GM23338 (cell line): ENCODE results near the gene KRTAP19-1. TPM values are rescaled to one million over a fixed set of nuclear protein-coding genes. Genes with fewer than 3 reads are reported as not detected.

Experiments
- ATAC-seq: fragments of 200-7000 bp; cut with Tn5 transposase; 3 replicates; pipeline ENCODE4 v1.9.1; 2020
- DNase-seq: peaks from one replicate; pipeline ENCODE4 v3.0.0-alpha.2; 2015; ENCODE audit warnings: low spot score
- H2AFZ ChIP-seq: fragments of 200-600 bp; sonication (generic); 2 replicates; pipeline ENCODE4 v1.8.0; 2016; ENCODE audit warnings: antibody characterized with exemption, mild to moderate bottlenecking, moderate library complexity
- H3F3A ChIP-seq: fragments of 200-600 bp; sonication (generic); replicated peaks from 2 replicates; pipeline ENCODE4 v1.8.0; 2017; ENCODE audit warnings: antibody characterized with exemption, mixed run types, low read depth
- H3K27ac ChIP-seq: fragments of 200-600 bp; sonication (generic); 2 replicates; pipeline ENCODE4 v1.6.1; 2016; ENCODE audit warnings: low read depth
- H3K27me3 ChIP-seq: fragments of 200-600 bp; sonication (generic); 2 replicates; pipeline ENCODE4 v1.8.0; 2016; ENCODE audit warnings: mild to moderate bottlenecking, mixed run types, moderate library complexity; ENCODE audit not compliant: insufficient read depth
- H3K36me3 ChIP-seq: fragments of 200-600 bp; sonication (generic); 2 replicates; pipeline ENCODE4 v1.8.0; 2016; ENCODE audit warnings: mild to moderate bottlenecking; ENCODE audit not compliant: insufficient read depth
- H3K4me1 ChIP-seq: fragments of 200-600 bp; sonication (generic); 2 replicates; pipeline ENCODE4 v1.8.0; 2016; ENCODE audit warnings: mild to moderate bottlenecking, moderate library complexity; ENCODE audit not compliant: insufficient read depth
- H3K4me2 ChIP-seq: fragments of 200-600 bp; sonication (generic); 2 replicates; pipeline ENCODE4 v1.7.1; 2017; ENCODE audit warnings: mixed run types
- H3K4me3 ChIP-seq: fragments of 200-600 bp; sonication (generic); 2 replicates; pipeline ENCODE4 v1.6.1; 2016; ENCODE audit warnings: mixed run types
- H3K79me2 ChIP-seq: fragments of 200-600 bp; sonication (generic); replicated peaks from 2 replicates; pipeline ENCODE4 v1.8.0; 2017; ENCODE audit warnings: mild to moderate bottlenecking; ENCODE audit not compliant: insufficient read depth
- H3K9me2 ChIP-seq: fragments of 200-600 bp; sonication (generic); 2 replicates; pipeline ENCODE4 v1.8.0; 2017; ENCODE audit not compliant: insufficient read depth
- H4K20me1 ChIP-seq: fragments of 200-600 bp; sonication (generic); replicated peaks from 2 replicates; pipeline ENCODE4 v1.8.0; 2017; ENCODE audit warnings: mild to moderate bottlenecking; ENCODE audit not compliant: insufficient read depth
- H3K27ac Mint-ChIP-seq: 2 replicates; pipeline ENCODE4 v1.8.0; 2020; ENCODE audit warnings: inconsistent platforms, mild to moderate bottlenecking, moderate library complexity, mixed read lengths
- H3K27me3 Mint-ChIP-seq: 3 replicates; pipeline ENCODE4 v1.8.0; 2022; ENCODE audit warnings: low read depth, mild to moderate bottlenecking, moderate library complexity, mixed read lengths, inconsistent platforms; ENCODE audit not compliant: insufficient read depth, poor library complexity
- H3K36me3 Mint-ChIP-seq: 3 replicates; pipeline ENCODE4 v1.8.0; 2021; ENCODE audit warnings: low read depth, mild to moderate bottlenecking, inconsistent platforms, moderate library complexity, mixed read lengths
- H3K4me1 Mint-ChIP-seq: 3 replicates; pipeline ENCODE4 v1.8.0; 2020; ENCODE audit warnings: mild to moderate bottlenecking, inconsistent platforms, mixed read lengths
- H3K4me3 Mint-ChIP-seq: 3 replicates; pipeline ENCODE4 v1.8.0; 2021; ENCODE audit warnings: moderate library complexity, mild to moderate bottlenecking, inconsistent platforms, mixed read lengths
- H3K9me3 Mint-ChIP-seq: 3 replicates; pipeline ENCODE4 v1.8.0; 2020; ENCODE audit warnings: moderate library complexity, mild to moderate bottlenecking, inconsistent platforms, mixed read lengths
- EZH2 ChIP-seq: fragments of 200-600 bp; sonication (generic); IDR thresholded peaks from one replicate; pipeline ENCODE4 v1.8.0; 2017; ENCODE audit warnings: antibody characterized with exemption, mild to moderate bottlenecking, low read depth; ENCODE audit not compliant: unreplicated experiment
- EZH2phosphoT487 ChIP-seq: fragments of 200-600 bp; sonication (generic); IDR thresholded peaks from one replicate; pipeline ENCODE4 v1.8.1; 2018; ENCODE audit warnings: antibody characterized with exemption; ENCODE audit not compliant: unreplicated experiment
- JUNB ChIP-seq: IDR thresholded peaks from one replicate; pipeline ENCODE4 v1.6.1; 2016; ENCODE audit warnings: antibody characterized with exemption; ENCODE audit not compliant: unreplicated experiment
- POLR2AphosphoS5 ChIP-seq: IDR thresholded peaks from 2 replicates; pipeline ENCODE4 v1.6.1; 2016; ENCODE audit warnings: antibody characterized with exemption, low read depth
- STAT1 ChIP-seq: IDR thresholded peaks from one replicate; pipeline ENCODE4 v1.6.1; 2016; ENCODE audit warnings: antibody characterized with exemption; ENCODE audit not compliant: unreplicated experiment
- ZNF114 ChIP-seq: fragments of 250-450 bp; sonication (Bioruptor Pico); IDR thresholded peaks from 2 replicates; pipeline ENCODE4 v1.5.0; 2020; ENCODE audit warnings: mild to moderate bottlenecking, moderate library complexity
- ZNF331 ChIP-seq: fragments of 250-450 bp; sonication (Bioruptor Pico); IDR thresholded peaks from 2 replicates; pipeline ENCODE4 v1.5.0; 2020; ENCODE audit warnings: low read depth, mild to moderate bottlenecking, moderate library complexity
- long read RNA-seq: library from polyadenylated mRNA; unstranded; transcript quantifications from one replicate; pipeline ENCODE4 v2.0.0, GENCODE V29; 2020; ENCODE audit not compliant: unreplicated experiment
- polyA plus RNA-seq: library from polyadenylated mRNA; unstranded; fragments of >200 nt; fragmentation: Nextera tagmentation; extraction: Ambion mirVana; gene quantifications from 2 replicates; pipeline ENCODE4 v1.2.1, GENCODE V29; 2016
- total RNA-seq: library from RNA; depleted of rRNA; stranded (reverse); fragments of >200 nt; shearing (Covaris generic); gene quantifications from 2 replicates; pipeline ENCODE4 v1.2.3, GENCODE V29; 2014; rRNA removed
- TF ChIP-seq, protein P1 (sequence below), 2 experiments: fragments of 200-600 bp in 1 of 2; sonication (generic) in 1 of 2; conservative IDR thresholded peaks; 2 replicates each; pipeline versions ENCODE4 v1.5.1 to v1.6.1; 2016 to 2017; ENCODE audit warnings: antibody characterized with exemption in 2 of 2, low read depth in 2 of 2, mild to moderate bottlenecking in 2 of 2, moderate library complexity in 1 of 2
- TF ChIP-seq, protein P2 (sequence below): IDR thresholded peaks from one replicate; pipeline ENCODE4 v1.6.1; 2018; ENCODE audit warnings: antibody characterized with exemption; ENCODE audit not compliant: unreplicated experiment

KRTAP19-1 gene
- total RNA-seq = not detected in 2 replicates
- polyA plus RNA-seq = not detected in 2 replicates
- long read RNA-seq = 0 reads

DNA sequence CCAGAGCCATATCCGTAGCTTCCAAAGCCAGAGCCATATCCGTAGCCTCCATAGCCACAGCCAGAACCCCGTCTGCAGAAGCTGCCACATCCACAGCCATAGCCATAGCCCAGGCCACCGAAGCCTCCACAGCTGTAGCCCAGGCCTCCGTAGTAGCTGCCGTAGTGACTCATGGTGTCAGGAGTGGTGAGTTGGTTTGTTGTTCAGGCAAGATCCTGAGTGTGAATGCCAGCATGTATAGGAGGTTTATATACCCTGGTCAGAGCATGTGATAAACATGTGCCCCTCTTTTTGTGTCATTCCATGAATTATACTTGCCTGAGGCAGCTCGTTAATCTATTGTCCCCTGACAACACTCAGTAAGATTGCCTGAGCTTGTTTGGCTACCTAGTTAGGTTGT, at the start of gene KRTAP19-1:
KRTAP19-1 (minus strand) TSS at position 223 of the 400 bp plus-strand sequence; CDS start at position 173, 50 bp downstream.
- Histone ChIP-seq H3K4me2 (no peak within 1 kb of the TSS), H3K27me3 (no peaks in the 10 kb centered on the region), H3K9me2 (no peaks in the 10 kb centered on the region), H3K4me1 (no peaks in the 10 kb centered on the region), H3K79me2 (no peaks in the 10 kb centered on the region), H3K4me3 (no peak within 1 kb of the TSS), H4K20me1 (no peaks in the 10 kb centered on the region), H3F3A (no peaks in the 10 kb centered on the region), H2AFZ (no peak within 1 kb of the TSS), H3K36me3 (no peaks in the 10 kb centered on the region), H3K27ac (no peak within 1 kb of the TSS)
- TF ChIP-seq, protein P1, sequence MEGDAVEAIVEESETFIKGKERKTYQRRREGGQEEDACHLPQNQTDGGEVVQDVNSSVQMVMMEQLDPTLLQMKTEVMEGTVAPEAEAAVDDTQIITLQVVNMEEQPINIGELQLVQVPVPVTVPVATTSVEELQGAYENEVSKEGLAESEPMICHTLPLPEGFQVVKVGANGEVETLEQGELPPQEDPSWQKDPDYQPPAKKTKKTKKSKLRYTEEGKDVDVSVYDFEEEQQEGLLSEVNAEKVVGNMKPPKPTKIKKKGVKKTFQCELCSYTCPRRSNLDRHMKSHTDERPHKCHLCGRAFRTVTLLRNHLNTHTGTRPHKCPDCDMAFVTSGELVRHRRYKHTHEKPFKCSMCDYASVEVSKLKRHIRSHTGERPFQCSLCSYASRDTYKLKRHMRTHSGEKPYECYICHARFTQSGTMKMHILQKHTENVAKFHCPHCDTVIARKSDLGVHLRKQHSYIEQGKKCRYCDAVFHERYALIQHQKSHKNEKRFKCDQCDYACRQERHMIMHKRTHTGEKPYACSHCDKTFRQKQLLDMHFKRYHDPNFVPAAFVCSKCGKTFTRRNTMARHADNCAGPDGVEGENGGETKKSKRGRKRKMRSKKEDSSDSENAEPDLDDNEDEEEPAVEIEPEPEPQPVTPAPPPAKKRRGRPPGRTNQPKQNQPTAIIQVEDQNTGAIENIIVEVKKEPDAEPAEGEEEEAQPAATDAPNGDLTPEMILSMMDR (conservative IDR thresholded peaks at IDR 0.05; ENCODE audit: low read depth in 2 of 2) = no peak
- no peak for TF ChIP-seq EZH2
- TF ChIP-seq, protein P2, sequence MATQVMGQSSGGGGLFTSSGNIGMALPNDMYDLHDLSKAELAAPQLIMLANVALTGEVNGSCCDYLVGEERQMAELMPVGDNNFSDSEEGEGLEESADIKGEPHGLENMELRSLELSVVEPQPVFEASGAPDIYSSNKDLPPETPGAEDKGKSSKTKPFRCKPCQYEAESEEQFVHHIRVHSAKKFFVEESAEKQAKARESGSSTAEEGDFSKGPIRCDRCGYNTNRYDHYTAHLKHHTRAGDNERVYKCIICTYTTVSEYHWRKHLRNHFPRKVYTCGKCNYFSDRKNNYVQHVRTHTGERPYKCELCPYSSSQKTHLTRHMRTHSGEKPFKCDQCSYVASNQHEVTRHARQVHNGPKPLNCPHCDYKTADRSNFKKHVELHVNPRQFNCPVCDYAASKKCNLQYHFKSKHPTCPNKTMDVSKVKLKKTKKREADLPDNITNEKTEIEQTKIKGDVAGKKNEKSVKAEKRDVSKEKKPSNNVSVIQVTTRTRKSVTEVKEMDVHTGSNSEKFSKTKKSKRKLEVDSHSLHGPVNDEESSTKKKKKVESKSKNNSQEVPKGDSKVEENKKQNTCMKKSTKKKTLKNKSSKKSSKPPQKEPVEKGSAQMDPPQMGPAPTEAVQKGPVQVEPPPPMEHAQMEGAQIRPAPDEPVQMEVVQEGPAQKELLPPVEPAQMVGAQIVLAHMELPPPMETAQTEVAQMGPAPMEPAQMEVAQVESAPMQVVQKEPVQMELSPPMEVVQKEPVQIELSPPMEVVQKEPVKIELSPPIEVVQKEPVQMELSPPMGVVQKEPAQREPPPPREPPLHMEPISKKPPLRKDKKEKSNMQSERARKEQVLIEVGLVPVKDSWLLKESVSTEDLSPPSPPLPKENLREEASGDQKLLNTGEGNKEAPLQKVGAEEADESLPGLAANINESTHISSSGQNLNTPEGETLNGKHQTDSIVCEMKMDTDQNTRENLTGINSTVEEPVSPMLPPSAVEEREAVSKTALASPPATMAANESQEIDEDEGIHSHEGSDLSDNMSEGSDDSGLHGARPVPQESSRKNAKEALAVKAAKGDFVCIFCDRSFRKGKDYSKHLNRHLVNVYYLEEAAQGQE = no peak
- H3K27ac Mint-ChIP-seq = no peak within 1 kb of the TSS
- no peak for DNase-seq
- H3K36me3 Mint-ChIP-seq = 0 out of 3 replicates have a peak, but pooled peaks cover 3% of the 10 kb centered on the region
- H3K4me3 Mint-ChIP-seq = no peak within 1 kb of the TSS
- H3K27me3 Mint-ChIP-seq = no peaks in the 10 kb centered on the region
- ATAC-seq = no peak
- peaks cover 5% of the 10 kb centered on the region; the same call in 1 of the 3 replicates for H3K9me3 Mint-ChIP-seq
- peaks cover 3% of the 10 kb centered on the region; the same call in 2 of the 3 replicates for H3K4me1 Mint-ChIP-seq

DNA sequence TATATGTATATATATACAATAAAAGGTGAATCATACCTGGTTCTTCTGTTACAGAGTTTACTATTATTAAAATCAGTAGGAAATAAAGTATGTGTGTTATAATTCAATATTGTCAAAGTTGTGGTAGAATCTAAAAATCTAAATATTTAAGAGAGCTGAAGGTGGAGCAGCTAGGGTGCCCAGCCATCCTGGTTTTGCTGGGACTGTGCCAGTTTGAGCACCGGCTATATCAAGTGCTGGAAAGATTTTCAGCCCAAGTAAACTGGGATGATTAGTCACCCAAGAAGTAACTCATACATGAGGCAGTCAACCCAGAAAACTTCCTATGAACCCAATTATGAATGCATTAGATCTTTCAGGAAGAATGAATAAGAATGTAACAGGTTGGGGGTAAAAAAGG, 38.7 kb upstream of the KRTAP19-1 start:
- DNase-seq (no peak), ATAC-seq (no peak)
- Histone ChIP-seq H3K27ac (no peak overlapping the region), H3K4me3 (no peak overlapping the region), H2AFZ (no peak overlapping the region), H3K4me1 (no peaks in the 10 kb centered on the region), H4K20me1 (no peaks in the 10 kb centered on the region), H3K79me2 (no peaks in the 10 kb centered on the region), H3F3A (no peaks in the 10 kb centered on the region), H3K4me2 (no peak overlapping the region), H3K9me2 (peaks cover 5% of the 10 kb centered on the region; the same call in 1 of the 2 replicates), H3K27me3 (no peaks in the 10 kb centered on the region), H3K36me3 (no peaks in the 10 kb centered on the region)
- Mint-ChIP-seq H3K27me3 (peaks cover 4% of the 10 kb centered on the region), H3K9me3 (no peaks in the 10 kb centered on the region; the same call in 1 of the 3 replicates), H3K4me3 (no peak overlapping the region), H3K27ac (no peak overlapping the region), H3K36me3 (peaks cover 3% of the 10 kb centered on the region; the same call in 1 of the 3 replicates), H3K4me1 (peaks cover 6% of the 10 kb centered on the region; the same call in 2 of the 3 replicates)
- TF ChIP-seq EZH2phosphoT487 = no peak
- TF ChIP-seq ZNF114 (CRISPR knock-in tag) = no peak
- TF ChIP-seq ZNF331 = no peak
- no peak for TF ChIP-seq STAT1
- TF ChIP-seq, protein P2 = no peak
- no peak for TF ChIP-seq JUNB
- TF ChIP-seq, protein P1 (conservative IDR thresholded peaks at IDR 0.05; ENCODE audit: low read depth in 2 of 2) = no peak
- TF ChIP-seq POLR2AphosphoS5 = no peak
